H1 (cell line): ENCODE results near the gene PFKP. TPM values are rescaled to one million over a fixed set of nuclear protein-coding genes. Genes with fewer than 3 reads are reported as not detected.

Experiments used
- CTCF ChIA-PET: fragments of 300-600 bp; sonication (Branson Sonifier 250); formaldehyde crosslinking; loops from one replicate; lab custom pipeline; 2021; ENCODE audit not compliant: partially characterized antibody; lab: Charles Lee
- POLR2A ChIA-PET: fragments of 300-600 bp; sonication (Branson Sonifier 250); formaldehyde crosslinking; loops from one replicate; lab custom pipeline; 2021; ENCODE audit warnings: inconsistent platforms; ENCODE audit not compliant: partially characterized antibody; lab: Charles Lee
- DNase-seq, 2 experiments: peaks; one replicate each; pipeline versions ENCODE4 v3.0.0 to v3.0.0-alpha.2; 2010 to 2022; ENCODE audit warnings: low spot score in 2 of 2, low read depth in 1 of 2, mixed read lengths in 1 of 2
- FAIRE-seq: peaks from 2 replicates; lab custom pipeline; 2011; peaks lifted over from hg19 to GRCh38; lab: Jason Lieb, UNC
- H2AFZ ChIP-seq: 2 replicates; pipeline ENCODE4 v1.8.1; 2012; ENCODE audit warnings: low read length, inconsistent platforms
- H2AK5ac ChIP-seq: 2 replicates; pipeline ENCODE4 v1.6.1; 2013; ENCODE audit warnings: low read depth, low read length
- H2BK120ac ChIP-seq: replicated peaks from 2 replicates; pipeline ENCODE3; 2013; ENCODE audit warnings: low read depth, low read length, inconsistent platforms
- H2BK12ac ChIP-seq: 2 replicates; pipeline ENCODE4 v1.6.1; 2013; ENCODE audit warnings: low read depth, low read length
- H2BK15ac ChIP-seq: 2 replicates; pipeline ENCODE4 v1.6.1; 2013; ENCODE audit warnings: low read length
- H2BK20ac ChIP-seq: 2 replicates; pipeline ENCODE4 v1.6.1; 2013; ENCODE audit warnings: low read length
- H2BK5ac ChIP-seq: 2 replicates; pipeline ENCODE4 v1.6.1; 2013; ENCODE audit warnings: low read depth, low read length
- H3K14ac ChIP-seq: 2 replicates; pipeline ENCODE4 v1.6.1; 2013; ENCODE audit warnings: inconsistent platforms; ENCODE audit not compliant: insufficient read length
- H3K18ac ChIP-seq: 2 replicates; pipeline ENCODE4 v1.6.1; 2013; ENCODE audit warnings: low read length; ENCODE audit errors: extremely low read depth
- H3K23ac ChIP-seq: 2 replicates; pipeline ENCODE4 v1.6.1; 2013; ENCODE audit warnings: inconsistent platforms; ENCODE audit not compliant: insufficient read length
- H3K23me2 ChIP-seq: 2 replicates; pipeline ENCODE4 v1.6.1; 2013; ENCODE audit warnings: low read depth, low read length
- H3K27ac ChIP-seq: 2 replicates; pipeline ENCODE4 v1.6.1; 2011; ENCODE audit warnings: low read depth, low read length, inconsistent platforms
- H3K27me3 ChIP-seq, 4 experiments: replicated peaks in 1 of 4; 1 replicate in 1 of 4; 2 replicates in 3 of 4; pipeline versions ENCODE4 v1.6.1 to v1.8.1; 2011 to 2013; ENCODE audit warnings: low read length in 3 of 4, mild to moderate bottlenecking in 3 of 4, inconsistent platforms in 2 of 4, mixed read lengths in 2 of 4, moderate library complexity in 1 of 4; ENCODE audit not compliant: control insufficient read depth in 3 of 4, insufficient read depth in 3 of 4; ENCODE audit errors: extremely low read depth in 1 of 4
- H3K36me3 ChIP-seq, 4 experiments: 2 replicates each; pipeline versions ENCODE4 v1.6.1 to v1.8.1; 2011 to 2013; ENCODE audit warnings: mild to moderate bottlenecking in 4 of 4, low read length in 3 of 4, moderate library complexity in 2 of 4, control low read depth in 1 of 4, inconsistent platforms in 1 of 4; ENCODE audit not compliant: insufficient read depth in 4 of 4, control insufficient read depth in 2 of 4
- H3K4ac ChIP-seq: replicated peaks from 2 replicates; pipeline ENCODE3; 2013; ENCODE audit warnings: low read length, low read depth, mixed read lengths, inconsistent platforms; ENCODE audit not compliant: insufficient read length
- H3K4me1 ChIP-seq, 4 experiments: replicated peaks in 1 of 4; 1 replicate in 1 of 4; 2 replicates in 3 of 4; pipeline versions ENCODE4 v1.6.1 to v1.8.1; 2011 to 2013; ENCODE audit warnings: low read length in 3 of 4, inconsistent platforms in 2 of 4, mixed read lengths in 1 of 4; ENCODE audit not compliant: insufficient read depth in 4 of 4, control insufficient read depth in 3 of 4
- H3K4me2 ChIP-seq, 2 experiments: 2 replicates each; pipeline versions ENCODE4 v1.6.1 to v1.8.1; 2011 to 2013; ENCODE audit warnings: low read depth in 2 of 2, low read length in 2 of 2, control low read depth in 1 of 2, inconsistent platforms in 1 of 2, mild to moderate bottlenecking in 1 of 2; ENCODE audit not compliant: insufficient read depth in 1 of 2
- H3K4me3 ChIP-seq, 4 experiments: fragments of 200-600, 300-600 bp in 1 of 4; sonication (generic), shearing (Covaris generic), sonication (Bioruptor Twin) in 1 of 4; 2 replicates each; pipeline versions ENCODE4 v1.5.1 to v1.8.1; 2011 to 2016; ENCODE audit warnings: low read length in 4 of 4, low read depth in 3 of 4, control low read depth in 2 of 4, inconsistent platforms in 2 of 4, mild to moderate bottlenecking in 2 of 4, mixed read lengths in 1 of 4, moderate library complexity in 1 of 4; ENCODE audit not compliant: insufficient read depth in 2 of 4; ENCODE audit errors: extremely low read depth in 1 of 4
- H3K56ac ChIP-seq: replicated peaks from 2 replicates; pipeline ENCODE3; 2013; ENCODE audit warnings: low read depth, mild to moderate bottlenecking, mixed read lengths, low read length, inconsistent platforms; ENCODE audit not compliant: insufficient read length
- H3K79me1 ChIP-seq: 2 replicates; pipeline ENCODE4 v1.6.1; 2013; ENCODE audit warnings: low read depth, low read length, control low read depth
- H3K79me2 ChIP-seq, 2 experiments: 2 replicates each; pipeline versions ENCODE4 v1.6.1 to v1.8.1; 2012 to 2013; ENCODE audit warnings: low read length in 2 of 2, mild to moderate bottlenecking in 2 of 2, inconsistent platforms in 1 of 2; ENCODE audit not compliant: insufficient read depth in 2 of 2, control insufficient read depth in 1 of 2
- H3K9ac ChIP-seq, 4 experiments: replicated peaks in 1 of 4; 1 replicate in 1 of 4; 2 replicates in 3 of 4; pipeline versions ENCODE4 v1.6.1 to v1.8.1; 2011 to 2013; ENCODE audit warnings: low read depth in 3 of 4, low read length in 3 of 4, control low read depth in 2 of 4, mild to moderate bottlenecking in 2 of 4, moderate library complexity in 2 of 4, inconsistent platforms in 1 of 4; ENCODE audit errors: extremely low read depth in 1 of 4
- H3K9me3 ChIP-seq, 2 experiments: 2 replicates each; pipeline versions ENCODE4 v1.6.1 to v1.8.1; 2012 to 2013; ENCODE audit warnings: mild to moderate bottlenecking in 2 of 2, moderate library complexity in 2 of 2, control low read depth in 1 of 2, inconsistent platforms in 1 of 2, low read depth in 1 of 2, low read length in 1 of 2, mixed read lengths in 1 of 2; ENCODE audit not compliant: insufficient read depth in 2 of 2
- H4K20me1 ChIP-seq, 2 experiments: replicated peaks in 1 of 2; 2 replicates each; pipeline versions ENCODE3 to v1.8.1; 2011 to 2013; ENCODE audit warnings: inconsistent platforms in 2 of 2, low read length in 2 of 2, mild to moderate bottlenecking in 1 of 2; ENCODE audit not compliant: insufficient read depth in 2 of 2, control insufficient read depth in 1 of 2
- H4K5ac ChIP-seq: 2 replicates; pipeline ENCODE4 v1.6.1; 2013; ENCODE audit warnings: low read length, low read depth, mixed read lengths, inconsistent platforms; ENCODE audit not compliant: insufficient read length
- H4K8ac ChIP-seq: 2 replicates; pipeline ENCODE4 v1.8.0; 2013; ENCODE audit warnings: mild to moderate bottlenecking, moderate library complexity, low read length, inconsistent platforms; ENCODE audit not compliant: insufficient read depth; ENCODE audit errors: extremely low read depth
- H4K91ac ChIP-seq: replicated peaks from 2 replicates; pipeline ENCODE3; 2013; ENCODE audit warnings: low read length, mixed read lengths, inconsistent platforms; ENCODE audit not compliant: insufficient read length
- CEBPB ChIP-seq: IDR thresholded peaks from 2 replicates; pipeline ENCODE4 v1.6.1; 2012; ENCODE audit warnings: low read depth, low read length
- CTBP2 ChIP-seq: IDR thresholded peaks from 2 replicates; pipeline ENCODE4 v1.7.0; 2011; ENCODE audit warnings: borderline replicate concordance, mild to moderate bottlenecking, moderate library complexity, mixed read lengths, low read length; ENCODE audit not compliant: insufficient read depth, insufficient read length
- EZH2 ChIP-seq: fragments of 200-600 bp; sonication (generic); IDR thresholded peaks from 2 replicates; pipeline ENCODE4 v1.7.1; 2012; ENCODE audit warnings: low read depth, mild to moderate bottlenecking, moderate library complexity, low read length, inconsistent platforms; ENCODE audit not compliant: severe bottlenecking
- PHF8 ChIP-seq: fragments of 200-600 bp; sonication (generic); conservative IDR thresholded peaks from 2 replicates; pipeline ENCODE4 v1.7.1; 2012; ENCODE audit warnings: low read depth, mild to moderate bottlenecking, inconsistent platforms, low read length, moderate library complexity
- SRF ChIP-seq: IDR thresholded peaks from 2 replicates; pipeline ENCODE4 v1.6.1; 2011; ENCODE audit warnings: mild to moderate bottlenecking, low read depth, low read length, moderate library complexity
- WGBS, 2 experiments: shearing (Covaris generic) in 1 of 2; methylation state at CpG; one replicate each; pipeline versions ENCODE4 v1.1.6 to v1.1.7; 2013 to 2015; ENCODE audit warnings: low lambda C conversion rate in 2 of 2, mixed read lengths in 2 of 2, inconsistent platforms in 1 of 2, low coverage in 1 of 2, missing lambda C conversion rate in 1 of 2; ENCODE audit not compliant: insufficient replicate concordance in 2 of 2, insufficient coverage in 1 of 2, insufficient read length in 1 of 2; ENCODE audit errors: extremely low coverage in 1 of 2, missing lambda C conversion rate in 1 of 2; 5-methylcytosine and 5-hydroxymethylcytosine counted together
- polyA plus RNA-seq, 7 experiments: library from polyadenylated mRNA; depleted of rRNA in 3 of 7; stranded (reverse) in 5 of 7; unstranded in 2 of 7; fragments of >200 nt in 5 of 7; fragments of 200-250 nt in 2 of 7; gene quantifications; 1 replicate in 5 of 7; 2 replicates in 1 of 7; 4 replicates in 1 of 7; pipeline versions ENCODE4 v1.2.1 to v1.2.3, GENCODE V29; 2011 to 2013; ENCODE audit warnings: missing spikeins in 2 of 7, mixed read lengths in 2 of 7
- total RNA-seq: library from RNA; stranded (reverse); fragmentation: NEBNext Ultra II Directional; extraction: Animal tissue kit (Norgen Biotek cat#: 25700); gene quantifications from 2 replicates; pipeline ENCODE4 v1.2.1, GENCODE V29; 2021

PFKP gene
- total and polyA plus RNA-seq, 2 of the 8 experiments (the other 6 are each of a cell fraction or from before 2014, with no cell fraction given): 51.2 to 128 TPM

- no peak overlapping the region for H3K18ac ChIP-seq
- no peak overlapping the region for H2BK5ac ChIP-seq
- ChIA-PET POLR2A (no interaction called here), CTCF (no interaction called here)
- H3K27me3 ChIP-seq: no peaks in the 10 kb centered on the region
- no peak overlapping the region for H3K4me3 ChIP-seq
- no peaks in the 10 kb centered on the region for H3K23me2 ChIP-seq
- H3K79me1 ChIP-seq: no peaks in the 10 kb centered on the region
- no peaks in the 10 kb centered on the region for H3K9me3 ChIP-seq
- H4K20me1 ChIP-seq: no peaks in the 10 kb centered on the region
- no peaks in the 10 kb centered on the region for H3K4me1 ChIP-seq
- no peak overlapping the region for H3K9ac ChIP-seq
- H4K5ac ChIP-seq: no peak overlapping the region
- H2BK12ac ChIP-seq: no peak overlapping the region
- H3K14ac ChIP-seq: no peak overlapping the region
- no peak overlapping the region for H3K27ac ChIP-seq
- H3K4me2 ChIP-seq: no peak overlapping the region
- H3K36me3 ChIP-seq: no peaks in the 10 kb centered on the region
- no peaks in the 10 kb centered on the region for H3K79me2 ChIP-seq
- no peak for DNase-seq
- H4K91ac ChIP-seq: no peak overlapping the region
- no peak for FAIRE-seq
- no peak overlapping the region for H2AFZ ChIP-seq
- no peak overlapping the region for H3K4ac ChIP-seq
- H2AK5ac ChIP-seq: no peak overlapping the region
- H3K56ac ChIP-seq: no peak overlapping the region
- no peak overlapping the region for H2BK15ac ChIP-seq
- H4K8ac ChIP-seq: no peak overlapping the region
- no peak overlapping the region for H3K23ac ChIP-seq
- no peak overlapping the region for H2BK120ac ChIP-seq
- WGBS, 2 experiments: 89% methylated on average over 4 of the region's 5 CpGs; no CpG with 5 or more reads in 1 of the 2 experiments
- no peak overlapping the region for H2BK20ac ChIP-seq
- TF ChIP-seq SRF: no peak
- TF ChIP-seq CEBPB: no peak
- no peak for TF ChIP-seq CTBP2
- no peak for TF ChIP-seq EZH2
- TF ChIP-seq PHF8: no peak
Observed at GRCh38 chr10:3033925-3034324, 33.4 kb upstream of the PFKP start.
